HepG2 (cell line): ENCODE measurements around the gene P4HB. TPM values are rescaled to one million over a fixed set of nuclear protein-coding genes. Genes with fewer than 3 reads are reported as not detected.
A peak's percentile ranks its signal among the peaks of the same experiment; 100 is the strongest.

ENCODE experiments used
- ATAC-seq: fragments of 200-7000 bp; cut with Tn5 transposase; 3 replicates; pipeline ENCODE4 v1.9.1; 2020; ENCODE audit warnings: mild to moderate bottlenecking, moderate library complexity
- BruUV-seq: library from RNA; stranded (reverse); fragments of 400-500 nt; replicated peaks from 2 replicates; lab custom pipeline; 2021; lab: Mats Ljungman, UMichigan
- CTCF ChIA-PET: fragments of 300-600 bp; formaldehyde crosslinking; extraction: SDS; loops from one replicate; lab custom pipeline; 2021; ENCODE audit warnings: low total read pairs, inconsistent platforms, low intra/inter-chr PET ratio; lab: Yijun Ruan, JAX
- POLR2A ChIA-PET: fragments of 350-600 bp; sonication (Branson Sonifier 250); formaldehyde crosslinking; loops from one replicate; lab custom pipeline; 2020; ENCODE audit warnings: antibody characterized with exemption, inconsistent platforms; lab: Yijun Ruan, JAX
- DNase-seq: peaks from one replicate; pipeline ENCODE4 v3.0.0-alpha.2; 2015; ENCODE audit warnings: low spot score
- FAIRE-seq: peaks from 3 replicates; lab custom pipeline; 2011; peaks lifted over from hg19 to GRCh38; lab: Jason Lieb, UNC
- H2AFZ ChIP-seq: one replicate; pipeline ENCODE4 v1.6.1; 2011; ENCODE audit warnings: low read length, inconsistent platforms
- H3K27ac ChIP-seq: fragments of 300-600 bp; 3 replicates; pipeline ENCODE4 v1.8.0; 2011; ENCODE audit warnings: mixed run types, mild to moderate bottlenecking, mixed read lengths, low read length, inconsistent platforms; ENCODE audit not compliant: insufficient read depth; ENCODE audit errors: extremely low read length
- H3K27me3 ChIP-seq, 2 experiments: fragments of 200-600 bp in 1 of 2; 2 replicates in 1 of 2; 3 replicates in 1 of 2; pipeline versions ENCODE4 v1.6.0 to v1.8.0; 2011; ENCODE audit warnings: low read length in 2 of 2, mild to moderate bottlenecking in 2 of 2, moderate library complexity in 2 of 2, inconsistent platforms in 1 of 2; ENCODE audit not compliant: insufficient read depth in 2 of 2, control insufficient read depth in 1 of 2
- H3K36me3 ChIP-seq, 2 experiments: fragments of 200-600 bp in 1 of 2; replicated peaks in 1 of 2; 2 replicates in 1 of 2; 3 replicates in 1 of 2; pipeline versions ENCODE4 v1.5.1 to v1.8.0; 2011; ENCODE audit warnings: low read length in 2 of 2, inconsistent platforms in 1 of 2; ENCODE audit not compliant: insufficient read depth in 2 of 2, control insufficient read depth in 1 of 2
- H3K4me1 ChIP-seq: 2 replicates; pipeline ENCODE4 v1.5.1; 2012; ENCODE audit warnings: low read length, inconsistent platforms; ENCODE audit not compliant: insufficient read depth
- H3K4me2 ChIP-seq: 2 replicates; pipeline ENCODE4 v1.6.0; 2011; ENCODE audit warnings: low read depth, low read length, inconsistent platforms
- H3K4me3 ChIP-seq, 3 experiments: fragments of 200-600 bp in 1 of 3; sonication (generic), shearing (Covaris generic) in 1 of 3; replicated peaks in 1 of 3; 2 replicates each; pipeline ENCODE4 v1.5.1; 2011 to 2016; ENCODE audit warnings: low read length in 3 of 3, inconsistent platforms in 2 of 3, low read depth in 2 of 3, mild to moderate bottlenecking in 2 of 3, control low read depth in 1 of 3, mixed read lengths in 1 of 3; ENCODE audit not compliant: insufficient read depth in 1 of 3
- H3K79me2 ChIP-seq: one replicate; pipeline ENCODE4 v1.6.1; 2011; ENCODE audit warnings: low read length, inconsistent platforms; ENCODE audit not compliant: insufficient read depth
- H3K9ac ChIP-seq: 2 replicates; pipeline ENCODE4 v1.6.0; 2011; ENCODE audit warnings: mild to moderate bottlenecking, low read depth, low read length, inconsistent platforms; ENCODE audit not compliant: insufficient read depth
- H3K9me3 ChIP-seq: 2 replicates; pipeline ENCODE4 v1.5.1; 2012; ENCODE audit warnings: mild to moderate bottlenecking, low read length
- H4K20me1 ChIP-seq: 2 replicates; pipeline ENCODE4 v1.6.0; 2011; ENCODE audit warnings: inconsistent platforms, mild to moderate bottlenecking, low read length, moderate library complexity; ENCODE audit not compliant: insufficient read depth
- EHMT2 ChIP-seq: fragments of 200-600 bp; sonication (generic); IDR thresholded peaks from 2 replicates; pipeline ENCODE4 v1.7.0; 2017; ENCODE audit warnings: antibody characterized with exemption, low read depth, low read length, borderline replicate concordance
- HNRNPL ChIP-seq: fragments of 200-400 bp; formaldehyde crosslinking; IDR thresholded peaks from 2 replicates; pipeline ENCODE4 v1.6.1; 2017; ENCODE audit warnings: mild to moderate bottlenecking, low read depth, low read length
- MIER3 ChIP-seq: IDR thresholded peaks from 2 replicates; pipeline ENCODE4 v1.6.1; 2016; ENCODE audit warnings: missing compliant biosample characterization, borderline replicate concordance
- MYC ChIP-seq: sonication (generic); formaldehyde crosslinking; IDR thresholded peaks from 2 replicates; pipeline ENCODE4 v1.9.0; 2021; ENCODE audit warnings: missing genetic modification reagents, borderline replicate concordance
- NCOA1 ChIP-seq: sonication (generic); formaldehyde crosslinking; IDR thresholded peaks from 2 replicates; pipeline ENCODE4 v1.9.0; 2021; ENCODE audit warnings: missing genetic modification reagents
- SOX5 ChIP-seq: IDR thresholded peaks from 2 replicates; pipeline ENCODE4 v1.6.1; 2016; ENCODE audit warnings: borderline replicate concordance
- ZEB1 ChIP-seq: IDR thresholded peaks from 2 replicates; pipeline ENCODE4 v1.6.1; 2012; ENCODE audit warnings: mild to moderate bottlenecking, low read depth, inconsistent platforms; ENCODE audit not compliant: insufficient replicate concordance
- ZFP36L2 ChIP-seq: sonication (generic); formaldehyde crosslinking; IDR thresholded peaks from 2 replicates; pipeline ENCODE4 v1.4.0; 2020; ENCODE audit warnings: missing genetic modification reagents
- ZMYM2 ChIP-seq: sonication (generic); formaldehyde crosslinking; IDR thresholded peaks from 2 replicates; pipeline ENCODE4 v1.8.0; 2022; ENCODE audit warnings: mild to moderate bottlenecking, missing genetic modification reagents
- ZNF766 ChIP-seq: sonication (generic); formaldehyde crosslinking; IDR thresholded peaks from 2 replicates; pipeline ENCODE4 v1.5.0; 2020; ENCODE audit warnings: missing genetic modification reagents, borderline replicate concordance
- WGBS: methylation state at CpG from one replicate; pipeline ENCODE4 v1.1.6; 2017; ENCODE audit warnings: low lambda C conversion rate; 5-methylcytosine and 5-hydroxymethylcytosine counted together
- in situ Hi-C: cut with HindIII; loops from 2 replicates; pipeline ENCODE4 v1.10.0; 2017; ENCODE audit warnings: low pct_unique_long_range_greater_than_20kb; ENCODE audit not compliant: extremely low pct_ligation_motif_present
- intact Hi-C: fragments of 100-400 bp; cut with micrococcal nuclease; formaldehyde crosslinking; loops from one replicate; pipeline ENCODE4 v1.10.0; 2022; ENCODE audit not compliant: unreplicated experiment
- polyA plus RNA-seq, 8 experiments: library from polyadenylated mRNA; depleted of rRNA in 3 of 8; stranded (reverse) in 7 of 8; unstranded in 1 of 8; fragments of >200 nt; fragmentation: Illumina TruSeq in 4 of 8; extraction: Trizol in 4 of 8; gene quantifications; 2 replicates each; pipeline versions ENCODE4 v1.2.1 to v1.2.3, GENCODE V29; 2011 to 2016; ENCODE audit warnings: low read depth in 4 of 8, missing spikeins in 1 of 8, mixed read lengths in 1 of 8; ENCODE audit not compliant: insufficient read depth in 1 of 8
- total RNA-seq, 5 experiments: library from RNA; depleted of rRNA; stranded (reverse); fragments of >200 nt; fragmentation: Illumina TruSeq; extraction: Trizol; gene quantifications; 2 replicates each; pipeline ENCODE4 v1.2.3, GENCODE V29; 2016; ENCODE audit warnings: low read depth in 1 of 5
- TF ChIP-seq, protein P1 (sequence below): sonication (generic); formaldehyde crosslinking; IDR thresholded peaks from 2 replicates; pipeline ENCODE4 v1.4.0; 2020; ENCODE audit warnings: missing genetic modification reagents
- TF ChIP-seq, protein P2 (sequence below): sonication (generic); formaldehyde crosslinking; IDR thresholded peaks from 2 replicates; pipeline ENCODE4 v1.8.1; 2023; ENCODE audit warnings: mild to moderate bottlenecking, moderate library complexity, missing genetic modification reagents
- TF ChIP-seq, protein P3 (sequence below): fragments of 450-650 bp; IDR thresholded peaks from 2 replicates; pipeline ENCODE4 v1.6.1; 2017
- TF ChIP-seq, protein P4 (sequence below): sonication (generic); formaldehyde crosslinking; IDR thresholded peaks from 2 replicates; pipeline ENCODE4 v1.4.0; 2020; ENCODE audit warnings: mild to moderate bottlenecking, missing genetic modification reagents
- TF ChIP-seq, protein P5 (sequence below): sonication (generic); formaldehyde crosslinking; IDR thresholded peaks from 2 replicates; pipeline ENCODE4; 2020; ENCODE audit warnings: missing genetic modification reagents, mild to moderate bottlenecking, borderline replicate concordance

Gene P4HB
- total and polyA plus RNA-seq, 2 of the 13 experiments (the other 11 are each of a cell fraction or from before 2014, with no cell fraction given), result 185 to 782 TPM

DNA sequence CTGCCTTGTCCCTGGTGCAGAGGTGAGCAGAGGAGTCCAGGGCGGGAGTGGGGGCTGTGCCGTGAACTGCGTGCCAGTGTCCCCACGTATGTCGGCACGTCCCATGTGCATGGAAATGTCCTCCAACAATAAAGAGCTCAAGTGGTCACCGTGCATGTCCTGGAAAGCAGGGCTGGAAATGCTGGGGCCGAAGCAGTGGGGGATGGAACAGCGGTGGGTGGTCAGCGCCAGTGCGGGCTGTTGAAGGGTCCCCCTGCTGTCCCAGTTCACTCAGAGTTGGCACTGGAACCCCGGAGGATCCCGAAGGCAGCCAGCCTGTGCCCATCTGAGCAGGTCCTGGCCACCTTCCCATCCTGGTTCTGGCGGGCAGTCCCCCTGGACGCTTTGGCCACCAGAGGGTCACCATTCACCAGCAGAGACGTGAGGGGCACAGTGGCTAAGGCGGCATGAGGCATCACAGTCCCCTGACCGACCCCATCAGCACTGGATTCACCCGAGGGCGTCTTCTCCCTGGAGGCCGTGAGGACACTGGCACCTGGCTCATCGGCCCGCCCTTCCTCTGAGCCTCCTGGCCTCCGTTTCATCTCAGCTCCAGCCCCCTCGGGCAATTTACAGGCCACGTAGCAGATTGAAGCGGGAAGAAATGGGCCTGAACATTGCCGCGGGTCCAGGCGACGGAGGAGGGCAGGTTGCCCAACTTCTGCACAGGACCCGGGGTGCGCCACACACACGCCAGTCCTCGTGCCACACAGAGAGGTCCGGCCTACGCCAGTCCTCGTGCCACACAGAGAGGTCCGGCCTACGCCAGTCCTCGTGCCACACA lies 46.3 kb downstream of the P4HB start:
- CTCF ChIA-PET, result no interaction called here
- WGBS, result 74% methylated on average over 30 of the region's 41 CpGs
- no peak for DNase-seq
- no peak overlapping the region for H3K4me2 ChIP-seq
- no peak overlapping the region for H3K4me3 ChIP-seq
- H4K20me1 ChIP-seq, result no peaks in the 10 kb centered on the region
- peaks cover 36% of the 10 kb centered on the region for H3K4me1 ChIP-seq
- no peak for FAIRE-seq
- TF ChIP-seq MYC (0 out of 2 replicates have a peak, but pooled peaks have one; percentile 18), ZFP36L2 (CRISPR knock-in tag) (no peak), MIER3 (CRISPR knock-in tag) (no peak), HNRNPL (peak; percentile 85; the same call in 1 of the 2 replicates), ZNF766 (CRISPR knock-in tag) (no peak), NCOA1 (CRISPR knock-in tag) (no peak), ZMYM2 (no peak), SOX5 (CRISPR knock-in tag) (no peak), ZEB1 (no peak), EHMT2 (no peak)
- TF ChIP-seq, protein P1, sequence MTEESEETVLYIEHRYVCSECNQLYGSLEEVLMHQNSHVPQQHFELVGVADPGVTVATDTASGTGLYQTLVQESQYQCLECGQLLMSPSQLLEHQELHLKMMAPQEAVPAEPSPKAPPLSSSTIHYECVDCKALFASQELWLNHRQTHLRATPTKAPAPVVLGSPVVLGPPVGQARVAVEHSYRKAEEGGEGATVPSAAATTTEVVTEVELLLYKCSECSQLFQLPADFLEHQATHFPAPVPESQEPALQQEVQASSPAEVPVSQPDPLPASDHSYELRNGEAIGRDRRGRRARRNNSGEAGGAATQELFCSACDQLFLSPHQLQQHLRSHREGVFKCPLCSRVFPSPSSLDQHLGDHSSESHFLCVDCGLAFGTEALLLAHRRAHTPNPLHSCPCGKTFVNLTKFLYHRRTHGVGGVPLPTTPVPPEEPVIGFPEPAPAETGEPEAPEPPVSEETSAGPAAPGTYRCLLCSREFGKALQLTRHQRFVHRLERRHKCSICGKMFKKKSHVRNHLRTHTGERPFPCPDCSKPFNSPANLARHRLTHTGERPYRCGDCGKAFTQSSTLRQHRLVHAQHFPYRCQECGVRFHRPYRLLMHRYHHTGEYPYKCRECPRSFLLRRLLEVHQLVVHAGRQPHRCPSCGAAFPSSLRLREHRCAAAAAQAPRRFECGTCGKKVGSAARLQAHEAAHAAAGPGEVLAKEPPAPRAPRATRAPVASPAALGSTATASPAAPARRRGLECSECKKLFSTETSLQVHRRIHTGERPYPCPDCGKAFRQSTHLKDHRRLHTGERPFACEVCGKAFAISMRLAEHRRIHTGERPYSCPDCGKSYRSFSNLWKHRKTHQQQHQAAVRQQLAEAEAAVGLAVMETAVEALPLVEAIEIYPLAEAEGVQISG (CRISPR knock-in tag), result no peak
- TF ChIP-seq, protein P2, sequence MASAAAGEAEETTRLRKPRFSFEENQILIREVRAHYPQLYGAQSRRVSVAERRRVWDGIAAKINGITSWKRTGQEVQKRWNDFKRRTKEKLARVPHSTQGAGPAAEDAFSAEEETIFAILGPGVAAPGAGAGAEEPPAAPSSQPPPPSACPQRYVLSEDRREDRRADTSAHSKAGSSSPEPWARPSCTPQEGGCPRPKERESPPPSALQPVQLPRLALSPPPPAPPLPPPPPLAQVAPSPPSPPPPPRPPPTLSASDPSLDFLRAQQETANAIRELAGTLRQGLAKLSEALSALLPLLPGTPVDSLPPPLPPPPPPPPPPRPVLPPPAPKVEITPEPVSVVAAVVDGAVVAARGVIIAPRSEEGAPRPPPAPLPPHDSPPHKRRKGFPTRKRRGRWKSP (CRISPR knock-in tag), result no peak
- TF ChIP-seq, protein P3, sequence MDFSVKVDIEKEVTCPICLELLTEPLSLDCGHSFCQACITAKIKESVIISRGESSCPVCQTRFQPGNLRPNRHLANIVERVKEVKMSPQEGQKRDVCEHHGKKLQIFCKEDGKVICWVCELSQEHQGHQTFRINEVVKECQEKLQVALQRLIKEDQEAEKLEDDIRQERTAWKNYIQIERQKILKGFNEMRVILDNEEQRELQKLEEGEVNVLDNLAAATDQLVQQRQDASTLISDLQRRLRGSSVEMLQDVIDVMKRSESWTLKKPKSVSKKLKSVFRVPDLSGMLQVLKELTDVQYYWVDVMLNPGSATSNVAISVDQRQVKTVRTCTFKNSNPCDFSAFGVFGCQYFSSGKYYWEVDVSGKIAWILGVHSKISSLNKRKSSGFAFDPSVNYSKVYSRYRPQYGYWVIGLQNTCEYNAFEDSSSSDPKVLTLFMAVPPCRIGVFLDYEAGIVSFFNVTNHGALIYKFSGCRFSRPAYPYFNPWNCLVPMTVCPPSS, result no peak
- TF ChIP-seq, protein P4, sequence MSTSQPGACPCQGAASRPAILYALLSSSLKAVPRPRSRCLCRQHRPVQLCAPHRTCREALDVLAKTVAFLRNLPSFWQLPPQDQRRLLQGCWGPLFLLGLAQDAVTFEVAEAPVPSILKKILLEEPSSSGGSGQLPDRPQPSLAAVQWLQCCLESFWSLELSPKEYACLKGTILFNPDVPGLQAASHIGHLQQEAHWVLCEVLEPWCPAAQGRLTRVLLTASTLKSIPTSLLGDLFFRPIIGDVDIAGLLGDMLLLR (CRISPR knock-in tag), result 0 out of 2 replicates have a peak, but pooled peaks have one; percentile 10
- TF ChIP-seq, protein P5, sequence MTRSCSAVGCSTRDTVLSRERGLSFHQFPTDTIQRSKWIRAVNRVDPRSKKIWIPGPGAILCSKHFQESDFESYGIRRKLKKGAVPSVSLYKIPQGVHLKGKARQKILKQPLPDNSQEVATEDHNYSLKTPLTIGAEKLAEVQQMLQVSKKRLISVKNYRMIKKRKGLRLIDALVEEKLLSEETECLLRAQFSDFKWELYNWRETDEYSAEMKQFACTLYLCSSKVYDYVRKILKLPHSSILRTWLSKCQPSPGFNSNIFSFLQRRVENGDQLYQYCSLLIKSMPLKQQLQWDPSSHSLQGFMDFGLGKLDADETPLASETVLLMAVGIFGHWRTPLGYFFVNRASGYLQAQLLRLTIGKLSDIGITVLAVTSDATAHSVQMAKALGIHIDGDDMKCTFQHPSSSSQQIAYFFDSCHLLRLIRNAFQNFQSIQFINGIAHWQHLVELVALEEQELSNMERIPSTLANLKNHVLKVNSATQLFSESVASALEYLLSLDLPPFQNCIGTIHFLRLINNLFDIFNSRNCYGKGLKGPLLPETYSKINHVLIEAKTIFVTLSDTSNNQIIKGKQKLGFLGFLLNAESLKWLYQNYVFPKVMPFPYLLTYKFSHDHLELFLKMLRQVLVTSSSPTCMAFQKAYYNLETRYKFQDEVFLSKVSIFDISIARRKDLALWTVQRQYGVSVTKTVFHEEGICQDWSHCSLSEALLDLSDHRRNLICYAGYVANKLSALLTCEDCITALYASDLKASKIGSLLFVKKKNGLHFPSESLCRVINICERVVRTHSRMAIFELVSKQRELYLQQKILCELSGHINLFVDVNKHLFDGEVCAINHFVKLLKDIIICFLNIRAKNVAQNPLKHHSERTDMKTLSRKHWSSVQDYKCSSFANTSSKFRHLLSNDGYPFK (CRISPR knock-in tag), result no peak
- TF ChIP-seq, all 625 proteins: peak for 3
- POLR2A ChIA-PET, result interaction anchor here (1.1 to 1.8 kb wide), 4 partner anchors 9 to 79 kb away, joined by 3 to 7 read pairs (median 4); partner anchors contain the start of gene MCRIP1
- intact Hi-C loops (no loop called here), in situ Hi-C loops (no loop called here)
- Histone ChIP-seq H3K9ac (no peak overlapping the region), H3K27ac (no peak overlapping the region), H3K79me2 (no peaks in the 10 kb centered on the region), H2AFZ (no peak overlapping the region), H3K27me3 (peaks cover 9 to 28% of the 10 kb centered on the region in 2 experiments; a peak in 4 of 5 replicates), H3K9me3 (no peaks in the 10 kb centered on the region), H3K36me3 (no peaks in the 10 kb centered on the region)
- BruUV-seq, result no TSS peak
- no peak for ATAC-seq
